GM10266 (cell line): ENCODE data around the gene B3GALT2.
"Not testable (repeated sequence)": the region's sequence is repeated elsewhere in the genome, so short reads cannot be mapped to it uniquely, and the experiment has no call there.

Experiments
- DNase-seq: peaks from one replicate; pipeline ENCODE4 v3.0.0; 2012; ENCODE audit errors: extremely low spot score
- CTCF ChIP-seq: IDR thresholded peaks from 2 replicates; pipeline ENCODE4 v1.5.1; 2012; ENCODE audit warnings: mild to moderate bottlenecking, low read depth; ENCODE audit not compliant: control insufficient read depth, insufficient read depth; ENCODE audit errors: missing control alignments

The B3GALT2 gene

GRCh38 chr1:193185901-193186731, at the start of gene B3GALT2:
TSS of gene B3GALT2 (minus strand) at chr1:193186613. CDS start at chr1:193181562, 5,051 bp downstream.
- no peak for TF ChIP-seq CTCF
- no peak for DNase-seq

- TF ChIP-seq CTCF = no peak
- no peak for DNase-seq
Observed at GRCh38 chr1:193234530-193234929, 48.1 kb upstream of the B3GALT2 start.

GRCh38 chr1:193231146-193231545, 44.7 kb upstream of the B3GALT2 start:
- DNase-seq = not testable (repeated sequence)

GRCh38 chr1:193229136-193229535, 42.7 kb upstream of the B3GALT2 start:
- DNase-seq = no peak
- TF ChIP-seq CTCF = no peak

GRCh38 chr1:193222056-193222615, 35.7 kb upstream of the B3GALT2 start:
- no peak for TF ChIP-seq CTCF
- DNase-seq = no peak

GRCh38 chr1:193221651-193222050, 35.2 kb upstream of the B3GALT2 start:
- no peak for DNase-seq
- no peak for TF ChIP-seq CTCF

GRCh38 chr1:193219391-193219790, 33.0 kb upstream of the B3GALT2 start:
- TF ChIP-seq CTCF = no peak
- no peak for DNase-seq
